B cell (primary cell): Measurements from ENCODE around the gene PMM1. TPM values are rescaled to one million over a fixed set of nuclear protein-coding genes. Genes with fewer than 3 reads are reported as not detected.

Source experiments
- ATAC-seq: fragments of 200-7000 bp; cut with Tn5 transposase; one replicate; pipeline ENCODE4 v1.10.0; 2021; ENCODE audit warnings: low read depth, mild to moderate bottlenecking, moderate number of reproducible peaks, moderate library complexity
- CTCF ChIA-PET: fragments of 350-600 bp; sonication (Branson Sonifier 250); formaldehyde crosslinking; loops from one replicate; lab custom pipeline; 2021; ENCODE audit warnings: antibody characterized with exemption, inconsistent platforms; lab: Charles Lee
- POLR2A ChIA-PET: fragments of 350-600 bp; sonication (Branson Sonifier 250); formaldehyde crosslinking; loops from one replicate; lab custom pipeline; 2021; ENCODE audit warnings: antibody characterized with exemption; lab: Charles Lee
- DNase-seq: peaks from one replicate; pipeline ENCODE4 v3.0.0; 2013
- H2AFZ ChIP-seq: 2 replicates; pipeline ENCODE4 v1.6.1; 2012; ENCODE audit warnings: mild to moderate bottlenecking, low read depth, low read length; ENCODE audit not compliant: insufficient read depth, poor library complexity, severe bottlenecking
- H3K27ac ChIP-seq, 2 donors: 1 replicate in 1 of 2; 2 replicates in 1 of 2; pipeline ENCODE4 v1.5.1; 2012 to 2013; ENCODE audit warnings: low read length in 2 of 2, mild to moderate bottlenecking in 2 of 2, moderate library complexity in 1 of 2
- H3K27me3 ChIP-seq, 4 experiments: fragments of 200-600 bp in 1 of 4; sonication (generic) in 1 of 4; replicated peaks in 1 of 4; 1 replicate in 2 of 4; 2 replicates in 2 of 4; pipeline versions ENCODE4 v1.6.1 to v1.7.0; 2013 to 2016; ENCODE audit warnings: low read length in 3 of 4, mild to moderate bottlenecking in 2 of 4, mixed read lengths in 1 of 4, moderate library complexity in 1 of 4; ENCODE audit not compliant: insufficient read depth in 4 of 4, control insufficient read depth in 3 of 4; ENCODE audit errors: control extremely low read depth in 1 of 4
- H3K36me3 ChIP-seq, 2 experiments: replicated peaks in 1 of 2; 1 replicate in 1 of 2; 2 replicates in 1 of 2; pipeline versions ENCODE4 v1.6.1 to v1.7.1; 2013; ENCODE audit warnings: low read length in 1 of 2; ENCODE audit not compliant: insufficient read depth in 2 of 2, control insufficient read depth in 1 of 2; ENCODE audit errors: control extremely low read depth in 1 of 2, extremely low read depth in 1 of 2
- H3K4me1 ChIP-seq, 2 donors: fragments of 200-600 bp in 1 of 2; sonication (generic) in 1 of 2; 1 replicate in 1 of 2; 2 replicates in 1 of 2; pipeline versions ENCODE4 v1.5.1 to v1.6.1; 2013 to 2017; ENCODE audit warnings: low read length in 2 of 2; ENCODE audit not compliant: control insufficient read depth in 2 of 2, insufficient read depth in 2 of 2
- H3K4me2 ChIP-seq: replicated peaks from 2 replicates; pipeline ENCODE3; 2012; ENCODE audit warnings: mild to moderate bottlenecking, low read depth, low read length; ENCODE audit not compliant: poor library complexity, severe bottlenecking
- H3K4me3 ChIP-seq, 5 experiments: fragments of 200-600 bp in 1 of 5; sonication (generic) in 1 of 5; 1 replicate in 3 of 5; 2 replicates in 2 of 5; pipeline versions ENCODE4 v1.5.1 to v1.7.0; 2011 to 2016; ENCODE audit warnings: low read length in 4 of 5, mild to moderate bottlenecking in 4 of 5, low read depth in 2 of 5, control low read depth in 1 of 5, moderate library complexity in 1 of 5; ENCODE audit not compliant: insufficient read depth in 1 of 5; ENCODE audit errors: control extremely low read depth in 1 of 5, extremely low read depth in 1 of 5
- H3K79me2 ChIP-seq: fragments of 200-600 bp; sonication (generic); one replicate; pipeline ENCODE4 v1.6.0; 2016; ENCODE audit warnings: low read length; ENCODE audit not compliant: control insufficient read depth, insufficient read depth
- H3K9ac ChIP-seq: fragments of 200-600 bp; sonication (generic); 2 replicates; pipeline ENCODE4 v1.6.1; 2017; ENCODE audit warnings: mild to moderate bottlenecking, low read length, moderate library complexity
- H3K9me3 ChIP-seq, 3 donors: one replicate each; pipeline versions ENCODE4 v1.6.1 to v1.7.1; 2013; ENCODE audit warnings: low read length in 2 of 3; ENCODE audit not compliant: control insufficient read depth in 2 of 3, insufficient read depth in 1 of 3; ENCODE audit errors: control extremely low read depth in 1 of 3
- H4K20me1 ChIP-seq: 2 replicates; pipeline ENCODE4 v1.6.0; 2012; ENCODE audit warnings: mild to moderate bottlenecking, low read length; ENCODE audit not compliant: insufficient read depth, control insufficient read depth, poor library complexity, severe bottlenecking
- H3K27ac Mint-ChIP-seq: one replicate; pipeline ENCODE4 v1.8.0; 2021; ENCODE audit warnings: mixed read lengths
- H3K27me3 Mint-ChIP-seq: one replicate; pipeline ENCODE4 v1.8.0; 2021; ENCODE audit warnings: mixed read lengths
- H3K4me1 Mint-ChIP-seq: one replicate; pipeline ENCODE4 v1.8.0; 2021; ENCODE audit warnings: mixed read lengths
- H3K4me3 Mint-ChIP-seq: one replicate; pipeline ENCODE4 v1.8.0; 2021; ENCODE audit warnings: mixed read lengths
- H3K9me3 Mint-ChIP-seq: one replicate; pipeline ENCODE4 v1.8.0; 2022; ENCODE audit warnings: mixed read lengths; ENCODE audit not compliant: insufficient read depth
- EZH2 ChIP-seq: IDR thresholded peaks from 2 replicates; pipeline ENCODE4 v1.6.1; 2012; ENCODE audit warnings: borderline replicate concordance, low read depth, mild to moderate bottlenecking, moderate library complexity, low read length; ENCODE audit not compliant: insufficient read depth, poor library complexity, severe bottlenecking
- WGBS: methylation state at CpG from one replicate; pipeline ENCODE4 v1.1.5; 2013; ENCODE audit warnings: missing lambda C conversion rate; ENCODE audit not compliant: insufficient coverage; 5-methylcytosine and 5-hydroxymethylcytosine counted together
- intact Hi-C: fragments of 100-400 bp; cut with micrococcal nuclease; formaldehyde crosslinking; loops from one replicate; pipeline ENCODE4 v1.10.0; 2022
- polyA plus RNA-seq: library from polyadenylated mRNA; depleted of rRNA; stranded (reverse); fragments of >200 nt; gene quantifications from 2 replicates; pipeline ENCODE4 v1.2.3, GENCODE V29; 2012
- total RNA-seq, 2 donors: library from RNA; stranded (reverse); fragments of 120-200 nt in 1 of 2; gene quantifications; 1 replicate in 1 of 2; 2 replicates in 1 of 2; pipeline versions ENCODE4 v1.2.3 to v1.2.4, GENCODE V29; 2013 to 2022
- TF ChIP-seq, protein P1 (sequence below): fragments of 200-600 bp; IDR thresholded peaks from one replicate; pipeline ENCODE4 v1.8.0; 2022; ENCODE audit warnings: antibody characterized with exemption, mild to moderate bottlenecking

PMM1 gene
- total and polyA plus RNA-seq, 2 donors (not counting 1 experiment from before 2014, with no cell fraction given) = 23.3 to 24.8 TPM

DNA sequence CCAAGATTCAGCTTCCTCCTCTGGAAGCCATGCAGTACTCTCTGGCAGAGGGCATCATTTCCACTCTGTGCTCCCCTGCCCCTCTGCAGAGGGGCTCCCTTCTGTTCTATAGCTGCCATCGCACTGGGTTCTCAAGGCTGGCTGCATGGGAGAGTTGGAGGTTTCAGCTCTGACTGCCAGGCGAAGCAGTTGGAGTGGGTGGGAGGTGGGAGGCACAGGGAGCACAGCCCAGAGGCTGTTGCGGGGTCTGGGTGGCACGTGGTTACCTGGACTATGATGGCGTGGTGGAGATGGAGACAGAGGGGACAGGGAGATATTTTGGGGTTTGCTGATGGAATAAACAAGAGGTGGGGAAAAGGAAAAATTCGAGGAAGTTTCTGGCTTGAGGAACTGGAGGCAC lies 4.8 kb downstream of the PMM1 start:
- peaks cover 0 to 9% of the 10 kb centered on the region in 2 experiments for H3K36me3 ChIP-seq
- TF ChIP-seq EZH2 = no peak
- TF ChIP-seq, protein P1, sequence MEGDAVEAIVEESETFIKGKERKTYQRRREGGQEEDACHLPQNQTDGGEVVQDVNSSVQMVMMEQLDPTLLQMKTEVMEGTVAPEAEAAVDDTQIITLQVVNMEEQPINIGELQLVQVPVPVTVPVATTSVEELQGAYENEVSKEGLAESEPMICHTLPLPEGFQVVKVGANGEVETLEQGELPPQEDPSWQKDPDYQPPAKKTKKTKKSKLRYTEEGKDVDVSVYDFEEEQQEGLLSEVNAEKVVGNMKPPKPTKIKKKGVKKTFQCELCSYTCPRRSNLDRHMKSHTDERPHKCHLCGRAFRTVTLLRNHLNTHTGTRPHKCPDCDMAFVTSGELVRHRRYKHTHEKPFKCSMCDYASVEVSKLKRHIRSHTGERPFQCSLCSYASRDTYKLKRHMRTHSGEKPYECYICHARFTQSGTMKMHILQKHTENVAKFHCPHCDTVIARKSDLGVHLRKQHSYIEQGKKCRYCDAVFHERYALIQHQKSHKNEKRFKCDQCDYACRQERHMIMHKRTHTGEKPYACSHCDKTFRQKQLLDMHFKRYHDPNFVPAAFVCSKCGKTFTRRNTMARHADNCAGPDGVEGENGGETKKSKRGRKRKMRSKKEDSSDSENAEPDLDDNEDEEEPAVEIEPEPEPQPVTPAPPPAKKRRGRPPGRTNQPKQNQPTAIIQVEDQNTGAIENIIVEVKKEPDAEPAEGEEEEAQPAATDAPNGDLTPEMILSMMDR = no peak
- DNase-seq = no peak
- peaks cover 6 to 12% of the 10 kb centered on the region in 2 donors for H3K4me1 ChIP-seq
- Mint-ChIP-seq H3K9me3 (no peaks in the 10 kb centered on the region), H3K27me3 (no peaks in the 10 kb centered on the region), H3K4me3 (no peak overlapping the region), H3K4me1 (peaks cover 10% of the 10 kb centered on the region), H3K27ac (no peak overlapping the region)
- no peaks in the 10 kb centered on the region for H3K27me3 ChIP-seq
- no peak overlapping the region for H3K4me3 ChIP-seq
- 87% methylated on average over 6 of the region's 6 CpGs for WGBS
- no peaks in the 10 kb centered on the region for H3K9me3 ChIP-seq
- POLR2A ChIA-PET = no interaction called here
- H3K4me2 ChIP-seq = no peak overlapping the region
- H2AFZ ChIP-seq = no peak overlapping the region
- CTCF ChIA-PET = no interaction called here
- H3K27ac ChIP-seq = no peak overlapping the region
- no peak for ATAC-seq
- intact Hi-C loops = no loop called here
- H3K79me2 ChIP-seq = peaks cover 3% of the 10 kb centered on the region
- H4K20me1 ChIP-seq = no peaks in the 10 kb centered on the region
- H3K9ac ChIP-seq = no peak overlapping the region

DNA sequence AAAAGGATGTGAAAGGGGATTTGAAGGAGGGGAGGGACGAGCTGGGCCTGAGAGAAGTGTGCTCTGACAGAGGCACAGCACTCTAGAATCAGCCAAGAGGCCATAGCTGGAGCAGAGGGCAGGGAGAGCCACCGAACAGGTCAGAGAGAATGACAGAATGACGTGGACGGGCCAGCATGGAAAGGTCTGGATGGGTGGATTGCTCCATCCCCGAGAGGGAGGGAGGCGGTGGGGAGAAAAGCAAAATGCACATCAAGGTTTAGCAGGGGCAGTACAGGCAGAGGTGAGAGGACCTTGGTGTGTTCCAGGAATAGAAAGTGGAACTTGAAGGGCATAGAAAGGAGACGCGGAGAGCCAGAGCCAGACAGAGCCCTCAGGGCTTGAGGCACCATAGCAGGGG lies 6.9 kb downstream of the PMM1 start:
- CTCF ChIA-PET = interaction anchor here (1.3 kb wide), 1 partner anchor 180 kb away, joined by 3 read pairs; no protein-coding TSS in a partner anchor
- Histone ChIP-seq H3K4me3 (no peak overlapping the region), H3K36me3 (peaks cover 0 to 12% of the 10 kb centered on the region in 2 experiments), H3K27ac (no peak overlapping the region), H3K9me3 (no peaks in the 10 kb centered on the region), H3K27me3 (no peaks in the 10 kb centered on the region), H3K9ac (no peak overlapping the region), H3K79me2 (no peaks in the 10 kb centered on the region), H2AFZ (no peak overlapping the region), H3K4me2 (no peak overlapping the region), H3K4me1 (no peaks in the 10 kb centered on the region), H4K20me1 (no peaks in the 10 kb centered on the region)
- Mint-ChIP-seq H3K9me3 (no peaks in the 10 kb centered on the region), H3K4me1 (no peaks in the 10 kb centered on the region), H3K4me3 (no peak overlapping the region), H3K27me3 (no peaks in the 10 kb centered on the region), H3K27ac (no peak overlapping the region)
- no peak for TF ChIP-seq EZH2
- TF ChIP-seq, protein P1 = no peak
- DNase-seq (no peak), ATAC-seq (no peak)
- POLR2A ChIA-PET = no interaction called here
- intact Hi-C loops = no loop called here
- 96% methylated on average over 8 of the region's 8 CpGs for WGBS
